H1 (cell line): ENCODE results near the gene C2CD3. TPM values are rescaled to one million over a fixed set of nuclear protein-coding genes. Genes with fewer than 3 reads are reported as not detected.

Experiments
- CHD7 ChIP-seq: fragments of 300-600 bp; sonication (generic); IDR thresholded peaks from 2 replicates; pipeline ENCODE4 v1.7.1; 2012; ENCODE audit warnings: low read length, moderate library complexity, mild to moderate bottlenecking, inconsistent platforms; ENCODE audit not compliant: insufficient replicate concordance
- JUN ChIP-seq: IDR thresholded peaks from 2 replicates; pipeline ENCODE4 v1.6.1; 2011; ENCODE audit warnings: low read depth, mild to moderate bottlenecking, improper control_type of control experiment, low read length
- KDM5A ChIP-seq: fragments of 200-600 bp; IDR thresholded peaks from 2 replicates; pipeline ENCODE4 v1.7.1; 2012; ENCODE audit warnings: mild to moderate bottlenecking, low read length, inconsistent platforms, mixed read lengths
- RNF2 ChIP-seq: fragments of 200-900, 300-1000 bp; sonication (generic); IDR thresholded peaks from 2 replicates; pipeline ENCODE4 v1.7.1; 2016; ENCODE audit warnings: borderline replicate concordance, low read depth, mild to moderate bottlenecking, antibody characterized with exemption, low read length; ENCODE audit not compliant: poor library complexity, severe bottlenecking; ENCODE audit errors: missing control alignments
- polyA plus RNA-seq, 7 experiments: library from polyadenylated mRNA; depleted of rRNA in 3 of 7; stranded (reverse) in 5 of 7; unstranded in 2 of 7; fragments of >200 nt in 5 of 7; fragments of 200-250 nt in 2 of 7; gene quantifications; 1 replicate in 5 of 7; 2 replicates in 1 of 7; 4 replicates in 1 of 7; pipeline versions ENCODE4 v1.2.1 to v1.2.3, GENCODE V29; 2011 to 2013; ENCODE audit warnings: missing spikeins in 2 of 7, mixed read lengths in 2 of 7
- total RNA-seq: library from RNA; stranded (reverse); fragmentation: NEBNext Ultra II Directional; extraction: Animal tissue kit (Norgen Biotek cat#: 25700); gene quantifications from 2 replicates; pipeline ENCODE4 v1.2.1, GENCODE V29; 2021
- TF ChIP-seq, protein P1 (sequence below): IDR thresholded peaks from 2 replicates; pipeline ENCODE4 v1.6.1; 2012; ENCODE audit warnings: inconsistent platforms

Gene C2CD3
- total and polyA plus RNA-seq, 2 of the 8 experiments (the other 6 are each of a cell fraction or from before 2014, with no cell fraction given), result 11.0 to 29.1 TPM

GRCh38 chr11:74023276-74023675 is 147.5 kb downstream of the C2CD3 start (continued):
- TF ChIP-seq RNF2, result no peak
- no peak for TF ChIP-seq KDM5A
- no peak for TF ChIP-seq JUN
- TF ChIP-seq CHD7, result no peak
- TF ChIP-seq, protein P1, sequence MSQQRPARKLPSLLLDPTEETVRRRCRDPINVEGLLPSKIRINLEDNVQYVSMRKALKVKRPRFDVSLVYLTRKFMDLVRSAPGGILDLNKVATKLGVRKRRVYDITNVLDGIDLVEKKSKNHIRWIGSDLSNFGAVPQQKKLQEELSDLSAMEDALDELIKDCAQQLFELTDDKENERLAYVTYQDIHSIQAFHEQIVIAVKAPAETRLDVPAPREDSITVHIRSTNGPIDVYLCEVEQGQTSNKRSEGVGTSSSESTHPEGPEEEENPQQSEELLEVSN, result no peak
